BLaER1 treated with 17β-estradiol and CSF1 and Interleukin-3, amounts not matched to agents 10 nM and 100 nM (cell line): ENCODE results near the gene SUPT6H.
A peak's percentile ranks its signal among the peaks of the same experiment; 100 is the strongest.

Experiments used
- H3K27ac ChIP-seq, 11 experiments: shearing (Covaris generic); formaldehyde crosslinking; 2 replicates each; pipeline ENCODE4 v1.8.1; 2022
- H3K27me3 ChIP-seq, 11 experiments: shearing (Covaris generic); formaldehyde crosslinking; 2 replicates each; pipeline ENCODE4 v1.8.1; 2022
- H3K36me3 ChIP-seq, 11 experiments: shearing (Covaris generic); formaldehyde crosslinking; 2 replicates each; pipeline ENCODE4 v1.8.1; 2022
- H3K4me1 ChIP-seq, 10 experiments: shearing (Covaris generic); formaldehyde crosslinking; 2 replicates each; pipeline ENCODE4 v1.8.1; 2022
- H3K4me2 ChIP-seq, 11 experiments: shearing (Covaris generic); formaldehyde crosslinking; 2 replicates each; pipeline ENCODE4 v1.8.1; 2022
- H3K4me3 ChIP-seq, 10 experiments: shearing (Covaris generic); formaldehyde crosslinking; 2 replicates each; pipeline ENCODE4 v1.8.1; 2022
- H3K9ac ChIP-seq, 11 experiments: shearing (Covaris generic); formaldehyde crosslinking; 2 replicates each; pipeline ENCODE4 v1.8.1; 2022
- H3K9me3 ChIP-seq, 11 experiments: shearing (Covaris generic); formaldehyde crosslinking; replicated peaks in 1 of 11; 2 replicates each; pipeline ENCODE4 v1.8.1; 2022
- H4K20me1 ChIP-seq, 11 experiments: shearing (Covaris generic); formaldehyde crosslinking; 2 replicates each; pipeline ENCODE4 v1.8.1; 2022
- Cebpa-rat ChIP-seq, 11 experiments: shearing (Covaris generic); IDR thresholded peaks; 2 replicates each; pipeline ENCODE4 v1.8.1; 2022

SUPT6H gene

DNA sequence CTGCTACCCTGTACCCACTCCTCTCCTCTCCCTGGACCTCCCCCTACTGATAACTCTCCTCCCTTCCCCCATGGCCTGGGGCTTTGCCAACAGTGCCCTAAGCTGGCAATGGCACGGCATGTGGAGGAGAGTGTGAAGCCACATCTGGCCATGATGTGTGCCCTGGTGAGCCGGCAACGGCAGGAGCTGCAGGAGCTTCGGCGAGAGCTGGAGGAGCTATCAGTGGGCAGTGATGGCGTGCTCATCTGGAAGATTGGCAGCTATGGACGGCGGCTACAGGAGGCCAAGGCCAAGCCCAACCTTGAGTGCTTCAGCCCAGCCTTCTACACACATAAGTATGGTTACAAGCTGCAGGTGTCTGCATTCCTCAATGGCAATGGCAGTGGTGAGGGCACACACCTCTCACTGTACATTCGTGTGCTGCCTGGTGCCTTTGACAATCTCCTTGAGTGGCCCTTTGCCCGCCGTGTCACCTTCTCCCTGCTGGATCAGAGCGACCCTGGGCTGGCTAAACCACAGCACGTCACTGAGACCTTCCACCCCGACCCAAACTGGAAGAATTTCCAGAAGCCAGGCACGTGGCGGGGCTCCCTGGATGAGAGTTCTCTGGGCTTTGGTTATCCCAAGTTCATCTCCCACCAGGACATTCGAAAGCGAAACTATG, 87.0 kb downstream of the SUPT6H start:
- H3K27ac ChIP-seq, result no peak overlapping the region; a peak in 1 of 22 replicates

DNA sequence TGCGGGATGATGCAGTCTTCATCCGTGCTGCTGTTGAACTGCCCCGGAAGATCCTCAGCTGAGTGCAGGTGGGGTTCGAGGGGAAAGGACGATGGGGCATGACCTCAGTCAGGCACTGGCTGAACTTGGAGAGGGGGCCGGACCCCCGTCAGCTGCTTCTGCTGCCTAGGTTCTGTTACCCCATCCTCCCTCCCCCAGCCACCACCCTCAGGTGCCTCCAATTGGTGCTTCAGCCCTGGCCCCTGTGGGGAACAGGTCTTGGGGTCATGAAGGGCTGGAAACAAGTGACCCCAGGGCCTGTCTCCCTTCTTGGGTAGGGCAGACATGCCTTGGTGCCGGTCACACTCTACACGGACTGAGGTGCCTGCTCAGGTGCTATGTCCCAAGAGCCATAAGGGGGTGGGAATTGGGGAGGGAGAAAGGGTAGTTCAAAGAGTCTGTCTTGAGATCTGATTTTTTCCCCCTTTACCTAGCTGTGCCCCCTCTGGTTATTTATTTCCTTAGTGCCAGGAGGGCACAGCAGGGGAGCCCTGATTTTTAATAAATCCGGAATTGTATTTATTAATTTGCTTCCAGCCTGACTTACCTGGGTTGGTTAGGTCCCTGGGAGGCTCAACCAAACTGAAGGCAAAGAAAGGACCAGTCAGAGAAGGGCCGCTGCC, 87.6 kb downstream of the SUPT6H start:
- peaks cover 30 to 47% (median 38%) of the 10 kb centered on the region in 10 experiments for H3K4me1 ChIP-seq
- no peaks in the 10 kb centered on the region for H3K27me3 ChIP-seq
- peak overlapping the region in 3 of 11 experiments; percentile 2 to 35 (median 17); a peak in 1 of 22 replicates for H3K9ac ChIP-seq
- H3K4me2 ChIP-seq, result no peak overlapping the region; a peak in 1 of 22 replicates
- H3K36me3 ChIP-seq, result peaks cover 57 to 84% (median 73%) of the 10 kb centered on the region in 11 experiments
- peaks cover 77 to 94% (median 84%) of the 10 kb centered on the region in 11 experiments for H4K20me1 ChIP-seq
- no peak for TF ChIP-seq Cebpa-rat (IDR thresholded peaks at IDR 0.05)
- no peak overlapping the region for H3K27ac ChIP-seq
- H3K9me3 ChIP-seq, result no peaks in the 10 kb centered on the region
- H3K4me3 ChIP-seq, result no peak overlapping the region

More for the DNA sequence above, 87.0 kb downstream of the SUPT6H start:
- Histone ChIP-seq H4K20me1 (peaks cover 81 to 97% (median 86%) of the 10 kb centered on the region in 11 experiments), H3K4me1 (peaks cover 30 to 47% (median 38%) of the 10 kb centered on the region in 10 experiments), H3K4me2 (no peak overlapping the region), H3K36me3 (peaks cover 55 to 78% (median 67%) of the 10 kb centered on the region in 11 experiments), H3K4me3 (no peak overlapping the region), H3K27me3 (no peaks in the 10 kb centered on the region), H3K9me3 (no peaks in the 10 kb centered on the region), H3K9ac (peak overlapping the region in 4 of 11 experiments; percentile 2 to 42 (median 25); a peak in 1 of 22 replicates)
- TF ChIP-seq Cebpa-rat (IDR thresholded peaks at IDR 0.05), result no peak

DNA sequence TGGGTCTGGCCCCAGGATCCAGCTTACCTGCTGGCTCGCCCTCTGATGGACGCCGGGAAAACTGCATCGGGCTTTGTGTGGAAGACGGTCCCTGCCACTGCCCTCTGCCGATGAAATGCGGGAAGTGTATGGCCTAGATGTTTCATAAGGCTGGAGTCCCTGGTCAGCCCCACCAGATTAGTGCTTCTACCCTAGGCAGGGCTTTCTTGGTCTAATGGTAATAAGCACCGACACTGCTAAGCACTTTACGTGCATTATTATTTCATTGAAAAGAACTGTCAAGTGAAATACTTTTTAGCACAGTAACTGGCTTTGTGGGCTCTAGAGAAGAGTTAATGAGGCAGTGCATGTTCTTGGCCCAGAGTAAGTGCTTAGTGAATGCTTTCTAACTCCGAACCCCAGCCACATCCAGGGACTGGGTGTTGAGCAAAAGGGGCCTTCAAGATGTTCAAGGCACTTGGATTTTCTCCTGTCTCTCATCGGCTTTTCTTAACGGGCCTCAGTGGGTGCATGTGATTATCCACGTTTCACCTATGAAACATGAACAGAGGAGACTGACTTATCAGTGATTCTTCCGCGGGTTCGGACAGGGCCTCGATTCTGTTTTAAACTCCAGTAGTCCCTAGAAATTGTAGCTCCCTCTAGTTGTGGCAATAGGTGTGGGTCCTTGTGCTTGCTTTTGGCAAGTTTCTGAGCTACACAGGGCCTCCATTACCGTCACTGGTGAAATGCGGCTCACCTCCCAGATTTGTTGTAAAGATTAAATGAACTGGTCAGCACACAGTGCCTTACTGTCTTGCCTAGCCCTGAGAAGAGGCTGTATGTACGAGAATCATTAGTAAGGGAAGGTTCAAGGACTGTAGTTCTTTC, 88.4 kb downstream of the SUPT6H start:
- Histone ChIP-seq H3K9ac (peak overlapping the region in 10 of 11 experiments; percentile 3 to 46 (median 36); a peak in 14 of 22 replicates), H3K4me3 (no peak overlapping the region), H4K20me1 (peaks cover 69 to 91% (median 78%) of the 10 kb centered on the region in 11 experiments), H3K4me1 (peaks cover 30 to 47% (median 38%) of the 10 kb centered on the region in 10 experiments), H3K27ac (0 out of 22 replicates have a peak overlapping the region, but pooled peaks of 1 of the 11 experiments have one; percentile 5), H3K27me3 (no peaks in the 10 kb centered on the region), H3K9me3 (no peaks in the 10 kb centered on the region), H3K36me3 (peaks cover 62 to 92% (median 80%) of the 10 kb centered on the region in 11 experiments), H3K4me2 (peak overlapping the region in 3 of 11 experiments; percentile 7 to 33 (median 10); a peak in 2 of 22 replicates)
- TF ChIP-seq Cebpa-rat (IDR thresholded peaks at IDR 0.05), result no peak

DNA sequence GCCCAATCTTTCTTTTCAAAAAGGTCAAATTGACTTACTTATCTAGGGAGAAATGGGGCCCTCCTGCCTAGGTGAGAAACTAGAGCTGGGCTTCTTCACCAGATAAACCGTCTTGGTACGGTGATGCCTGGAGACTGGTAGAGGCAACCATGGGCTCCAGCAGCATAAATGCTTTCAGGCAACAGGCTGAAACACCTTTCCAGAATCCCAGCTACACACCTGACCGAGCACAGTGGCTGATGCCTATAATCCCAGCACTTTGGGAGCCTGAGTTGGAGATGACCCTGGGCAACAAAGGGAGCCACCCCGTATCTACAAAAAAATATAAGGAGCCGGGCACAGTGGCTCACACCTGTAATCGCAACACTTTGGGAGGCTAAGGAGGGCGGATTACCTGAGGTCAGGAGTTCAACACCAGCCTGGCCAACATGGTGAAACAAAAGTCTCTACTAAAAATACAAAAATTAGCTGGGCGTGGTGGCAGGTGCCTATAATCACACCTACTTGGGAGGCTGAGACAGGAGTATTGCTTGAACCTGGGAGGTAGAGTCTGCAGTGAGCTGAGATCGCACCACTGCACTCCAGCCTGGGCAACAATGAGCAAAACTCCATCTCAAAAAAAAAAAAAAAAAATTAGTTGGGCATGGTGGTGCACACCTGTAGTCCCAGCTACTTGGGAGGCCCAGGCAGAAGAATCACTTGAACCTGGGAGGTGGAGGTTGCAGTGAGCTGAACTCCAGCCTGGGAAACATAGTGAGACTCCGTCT, 89.8 kb downstream of the SUPT6H start:
- TF ChIP-seq Cebpa-rat (IDR thresholded peaks at IDR 0.05), result no peak
- Histone ChIP-seq H3K36me3 (peaks cover 62 to 91% (median 82%) of the 10 kb centered on the region in 11 experiments), H3K27ac (no peak overlapping the region)

More for the DNA sequence above, 89.8 kb downstream of the SUPT6H start:
- peak overlapping the region in 1 of 11 experiments; percentile 19; a peak in 2 of 22 replicates for H3K9ac ChIP-seq
- no peaks in the 10 kb centered on the region for H3K9me3 ChIP-seq
- peaks cover 17 to 33% (median 24%) of the 10 kb centered on the region in 10 experiments for H3K4me1 ChIP-seq
- H3K4me2 ChIP-seq, result no peak overlapping the region
- H3K27me3 ChIP-seq, result no peaks in the 10 kb centered on the region
- no peak overlapping the region for H3K4me3 ChIP-seq
- peaks cover 56 to 87% (median 71%) of the 10 kb centered on the region in 11 experiments for H4K20me1 ChIP-seq
